HL-60 (cell line): ENCODE data around the gene MME.

Experiments
- DNase-seq, 2 experiments: peaks; one replicate each; pipeline ENCODE4 v3.0.0-alpha.2; 2010 to 2020; ENCODE audit warnings: low read depth in 1 of 2, low spot score in 1 of 2
- H3K27ac ChIP-seq: fragments of 250-450 bp; sonication (Bioruptor Pico); replicated peaks from 2 replicates; pipeline ENCODE4 v1.5.1; 2020; ENCODE audit warnings: mild to moderate bottlenecking, moderate library complexity
- H3K27me3 ChIP-seq: fragments of 250-450 bp; sonication (Bioruptor Pico); 2 replicates; pipeline ENCODE4 v1.5.1; 2021; ENCODE audit warnings: mild to moderate bottlenecking, moderate library complexity; ENCODE audit not compliant: insufficient read depth, poor library complexity, severe bottlenecking
- H3K4me3 ChIP-seq: replicated peaks from 2 replicates; pipeline ENCODE4 v1.5.1; 2011; ENCODE audit warnings: mild to moderate bottlenecking, control low read depth, low read length; ENCODE audit not compliant: insufficient read depth
- CTCF ChIP-seq: IDR thresholded peaks from one replicate; pipeline ENCODE4 v1.5.1; 2011; ENCODE audit warnings: low read length, control low read depth, inconsistent platforms; ENCODE audit not compliant: insufficient read depth
- GABPA ChIP-seq: IDR thresholded peaks from 2 replicates; pipeline ENCODE4 v1.6.1; 2012; ENCODE audit warnings: low read depth
- POLR2AphosphoS5 ChIP-seq: IDR thresholded peaks from 2 replicates; pipeline ENCODE4 v1.6.1; 2012; ENCODE audit warnings: low read depth
- REST ChIP-seq: IDR thresholded peaks from 2 replicates; pipeline ENCODE4 v1.6.1; 2012; ENCODE audit warnings: low read depth; ENCODE audit not compliant: insufficient replicate concordance
- SPI1 ChIP-seq: IDR thresholded peaks from 2 replicates; pipeline ENCODE4 v1.6.1; 2012; ENCODE audit warnings: low read depth, mild to moderate bottlenecking, borderline replicate concordance

MME gene

GRCh38 chr3:155173771-155174170, 93.7 kb downstream of the MME start:
- H3K27ac ChIP-seq = no peak overlapping the region
- TF ChIP-seq CTCF (no peak), REST (no peak), SPI1 (no peak), GABPA (no peak), POLR2AphosphoS5 (no peak)
- DNase-seq = no peak
- H3K27me3 ChIP-seq = peaks cover 2% of the 10 kb centered on the region
- H3K4me3 ChIP-seq = no peak overlapping the region

GRCh38 chr3:155178810-155179436, 98.8 kb downstream of the MME start:
- peak; percentile 3 to 24 for DNase-seq
- Histone ChIP-seq H3K27me3 (no peaks in the 10 kb centered on the region), H3K27ac (no peak overlapping the region), H3K4me3 (no peak overlapping the region)
- TF ChIP-seq GABPA (no peak), POLR2AphosphoS5 (no peak), CTCF (no peak), SPI1 (peak; percentile 77; the same call in 1 of the 2 replicates), REST (no peak)

- TF ChIP-seq CTCF (no peak), REST (no peak), GABPA (no peak), SPI1 (no peak), POLR2AphosphoS5 (no peak)
- Histone ChIP-seq H3K27me3 (no peaks in the 10 kb centered on the region), H3K27ac (no peak overlapping the region), H3K4me3 (no peak overlapping the region)
- DNase-seq = no peak
Measured at GRCh38 chr3:155179437-155179827, 99.3 kb downstream of the MME start.
